Endothelial cell of umbilical vein (primary cell): ENCODE data around the gene ABCF1. TPM values are rescaled to one million over a fixed set of nuclear protein-coding genes. Genes with fewer than 3 reads are reported as not detected.
A peak's percentile ranks its signal among the peaks of the same experiment; 100 is the strongest.

Experiments
- BruUV-seq: library from RNA; stranded (reverse); fragments of 400-500 nt; replicated peaks from 2 replicates; lab custom pipeline; 2021; lab: Mats Ljungman, UMichigan
- CTCF ChIA-PET: fragments of 300-600, 350-600 bp; sonication (Branson Sonifier 250); formaldehyde crosslinking; loops from one replicate; lab custom pipeline; 2021; ENCODE audit warnings: antibody characterized with exemption, inconsistent platforms; lab: Charles Lee
- POLR2A ChIA-PET: fragments of 300-600, 350-600 bp; sonication (Branson Sonifier 250); formaldehyde crosslinking; loops from one replicate; lab custom pipeline; 2021; ENCODE audit warnings: antibody characterized with exemption, inconsistent platforms; lab: Charles Lee
- DNase-seq: peaks from one replicate; pipeline ENCODE4 v3.0.0-alpha.2; 2011; ENCODE audit warnings: low read depth, low spot score
- FAIRE-seq: peaks from 2 replicates; lab custom pipeline; 2011; peaks lifted over from hg19 to GRCh38; lab: Jason Lieb, UNC
- H2AFZ ChIP-seq: 2 replicates; pipeline ENCODE4 v1.6.0; 2012; ENCODE audit warnings: low read depth, low read length, control low read depth, inconsistent platforms
- H3K27ac ChIP-seq: 2 replicates; pipeline ENCODE4 v1.5.1; 2011; ENCODE audit warnings: low read depth, mild to moderate bottlenecking, control low read depth, low read length, moderate library complexity; ENCODE audit not compliant: insufficient read depth
- H3K27me3 ChIP-seq, 2 experiments: 2 replicates each; pipeline versions ENCODE4 v1.6.0 to v1.6.1; 2011; ENCODE audit warnings: low read length in 2 of 2, mixed read lengths in 1 of 2; ENCODE audit not compliant: control insufficient read depth in 2 of 2, insufficient read depth in 2 of 2
- H3K36me3 ChIP-seq, 2 experiments: 2 replicates in 1 of 2; 3 replicates in 1 of 2; pipeline ENCODE4 v1.5.1; 2011; ENCODE audit warnings: low read length in 2 of 2, mild to moderate bottlenecking in 1 of 2, moderate library complexity in 1 of 2; ENCODE audit not compliant: control insufficient read depth in 2 of 2, insufficient read depth in 2 of 2; ENCODE audit errors: extremely low read depth in 1 of 2
- H3K4me1 ChIP-seq: 3 replicates; pipeline ENCODE4 v1.5.1; 2011; ENCODE audit warnings: mild to moderate bottlenecking, low read length; ENCODE audit not compliant: control insufficient read depth, insufficient read depth; ENCODE audit errors: extremely low read depth
- H3K4me2 ChIP-seq: 2 replicates; pipeline ENCODE4 v1.6.1; 2011; ENCODE audit warnings: low read length, control low read depth, mixed read lengths; ENCODE audit not compliant: insufficient read depth
- H3K4me3 ChIP-seq, 3 experiments: fragments of 200-600 bp in 1 of 3; sonication (generic), shearing (Covaris generic) in 1 of 3; replicated peaks in 1 of 3; 2 replicates each; pipeline ENCODE4 v1.5.1; 2011 to 2016; ENCODE audit warnings: control low read depth in 3 of 3, low read length in 3 of 3, mild to moderate bottlenecking in 2 of 3, inconsistent platforms in 1 of 3, low read depth in 1 of 3, moderate library complexity in 1 of 3; ENCODE audit not compliant: insufficient read depth in 1 of 3
- H3K79me2 ChIP-seq: 2 replicates; pipeline ENCODE4 v1.6.0; 2012; ENCODE audit warnings: low read length, inconsistent platforms; ENCODE audit not compliant: control insufficient read depth, insufficient read depth
- H3K9ac ChIP-seq: replicated peaks from 2 replicates; pipeline ENCODE3; 2011; ENCODE audit warnings: low read length, control low read depth; ENCODE audit not compliant: insufficient read depth; ENCODE audit errors: extremely low read depth
- H3K9me1 ChIP-seq: replicated peaks from 3 replicates; pipeline ENCODE4 v1.6.0; 2011; ENCODE audit warnings: mild to moderate bottlenecking, low read length; ENCODE audit not compliant: control insufficient read depth, insufficient read depth; ENCODE audit errors: extremely low read depth
- H3K9me3 ChIP-seq: replicated peaks from 2 replicates; pipeline ENCODE4 v1.5.1; 2012; ENCODE audit warnings: low read length, inconsistent platforms; ENCODE audit not compliant: control insufficient read depth, insufficient read depth
- H4K20me1 ChIP-seq: replicated peaks from 2 replicates; pipeline ENCODE3; 2011; ENCODE audit warnings: mild to moderate bottlenecking, low read length; ENCODE audit not compliant: control insufficient read depth, insufficient read depth; ENCODE audit errors: extremely low read depth
- CTCF ChIP-seq, 2 donors: IDR thresholded peaks; 1 replicate in 1 of 2; 2 replicates in 1 of 2; pipeline ENCODE4 v1.5.1; 2011; ENCODE audit warnings: low read length in 2 of 2, mild to moderate bottlenecking in 2 of 2, moderate library complexity in 2 of 2, control low read depth in 1 of 2, inconsistent platforms in 1 of 2, low read depth in 1 of 2; ENCODE audit not compliant: insufficient read depth in 1 of 2; ENCODE audit errors: extremely low read depth in 1 of 2
- EZH2 ChIP-seq: IDR thresholded peaks from 2 replicates; pipeline ENCODE4 v1.6.1; 2012; ENCODE audit warnings: borderline replicate concordance, low read depth, mild to moderate bottlenecking, moderate library complexity, low read length, inconsistent platforms; ENCODE audit not compliant: severe bottlenecking
- FOS ChIP-seq: IDR thresholded peaks from 2 replicates; pipeline ENCODE4 v1.6.1; 2011; ENCODE audit warnings: mild to moderate bottlenecking, low read length, moderate library complexity, borderline replicate concordance; ENCODE audit not compliant: insufficient read depth
- GATA2 ChIP-seq: IDR thresholded peaks from 2 replicates; pipeline ENCODE4 v1.7.0; 2011; ENCODE audit warnings: low read depth, mild to moderate bottlenecking, moderate library complexity, mixed read lengths, low read length; ENCODE audit not compliant: insufficient read length, insufficient read depth
- JUN ChIP-seq: IDR thresholded peaks from 2 replicates; pipeline ENCODE4 v1.6.1; 2011; ENCODE audit warnings: borderline replicate concordance, low read depth; ENCODE audit not compliant: insufficient read length, insufficient read depth
- MAX ChIP-seq: IDR thresholded peaks from 2 replicates; pipeline ENCODE4 v1.6.1; 2011; ENCODE audit not compliant: insufficient read depth, insufficient read length
- MYC ChIP-seq: IDR thresholded peaks from one replicate; pipeline ENCODE4 v1.6.1; 2011; ENCODE audit warnings: mild to moderate bottlenecking, low read depth, low read length
- POLR2A ChIP-seq: IDR thresholded peaks from 2 replicates; pipeline ENCODE4 v1.6.1; 2012; ENCODE audit warnings: low read depth, mild to moderate bottlenecking, control low read depth, low read length
- POLR2AphosphoS5 ChIP-seq: IDR thresholded peaks from 2 replicates; pipeline ENCODE4 v1.6.1; 2012; ENCODE audit warnings: low read depth, mild to moderate bottlenecking, control low read depth, low read length, moderate library complexity; ENCODE audit not compliant: insufficient read depth
- dilution Hi-C: fragments of 300-500 bp; cut with MboI; formaldehyde crosslinking; loops from one replicate; pipeline ENCODE4 v1.15.0; 2019; ENCODE audit warnings: low sequenced_read_pairs; ENCODE audit not compliant: extremely low pct_ligation_motif_present
- intact Hi-C: fragments of 100-400 bp; cut with micrococcal nuclease; formaldehyde crosslinking; loops from one replicate; pipeline ENCODE4 v1.10.0; 2022
- polyA plus RNA-seq, 4 experiments: library from polyadenylated mRNA; depleted of rRNA in 3 of 4; stranded (reverse) in 3 of 4; unstranded in 1 of 4; fragments of >200 nt; gene quantifications; 2 replicates each; pipeline versions ENCODE4 v1.2.1 to v1.2.3, GENCODE V29; 2011 to 2012; ENCODE audit warnings: missing spikeins in 1 of 4
- total RNA-seq: library from RNA; stranded (reverse); gene quantifications from 2 replicates; pipeline ENCODE4 v1.2.3, GENCODE V29; 2021

Gene ABCF1
- total and polyA plus RNA-seq, 2 donors (not counting 3 experiments of a cell fraction or from before 2014, with no cell fraction given): 34.0 to 60.3 TPM

- no peaks in the 10 kb centered on the region for H3K27me3 ChIP-seq
- CTCF ChIA-PET: interaction anchor here (0.7 to 1.6 kb wide), 4 partner anchors 48 to 113 kb away, joined by 3 to 17 read pairs (median 4); no protein-coding TSS in a partner anchor
- H3K9me1 ChIP-seq: no peaks in the 10 kb centered on the region
- intact Hi-C loops (loop anchor here (1.0 kb wide), 4 partner anchors 30 to 100 kb away; partner anchors contain the start of genes ABCF1, C6orf136, GNL1 and MDC1), dilution Hi-C loops (no loop called here)
- H3K4me1 ChIP-seq: peaks cover 20% of the 10 kb centered on the region
- DNase-seq (peak; percentile 99), FAIRE-seq (no peak)
- H4K20me1 ChIP-seq: no peaks in the 10 kb centered on the region
- BruUV-seq: TSS peak; percentile 68
- peak within 1 kb of the TSS; percentile 96 for H3K27ac ChIP-seq
- POLR2A ChIA-PET: interaction anchor here (0.7 kb wide), 2 partner anchors 13 to 20 kb away, joined by 3 to 8 read pairs; no protein-coding TSS in a partner anchor
- peak within 1 kb of the TSS; percentile 51 to 84 (median 73) for H3K4me3 ChIP-seq
- no peaks in the 10 kb centered on the region for H3K9me3 ChIP-seq
- TF ChIP-seq EZH2 (no peak), MAX (peak; percentile 81), POLR2AphosphoS5 (peak; percentile 86), GATA2 (no peak), CTCF (IDR thresholded peaks at IDR 0.05; ENCODE audit: extremely low read depth in 1 of 2, insufficient read depth in 1 of 2, low read depth in 1 of 2, low read length in 2 of 2) (no peak), FOS (no peak), MYC (peak; percentile 62), JUN (no peak), POLR2A (peak; percentile 95)
- H3K9ac ChIP-seq: peak within 1 kb of the TSS; percentile 99
- H2AFZ ChIP-seq: peak within 1 kb of the TSS; percentile 67
- H3K4me2 ChIP-seq: peak within 1 kb of the TSS; percentile 99
- H3K36me3 ChIP-seq: peaks cover 5 to 10% of the 10 kb centered on the region in 2 experiments
- H3K79me2 ChIP-seq: peaks cover 35% of the 10 kb centered on the region
These were observed 46.5 kb downstream of the ABCF1 start, which contains the start of gene MRPS18B for GRCh38 chr6:30617565-30618269. MRPS18B (plus strand) TSS chr6:30617840; CDS start chr6:30617866, 26 bp downstream.
